ENCODE results near the gene PPP1R11.

- no peak for TF ChIP-seq CCDC6 (CRISPR knock-in tag; IDR thresholded peaks at IDR 0.05)
- TF ChIP-seq TFAP4 (IDR thresholded peaks at IDR 0.05; ENCODE audit: borderline replicate concordance, low read depth) = no peak
- TF ChIP-seq ZNF510 (CRISPR knock-in tag; IDR thresholded peaks at IDR 0.05; ENCODE audit: low read depth) = no peak
- TF ChIP-seq CTCF (CRISPR knock-in tag; IDR thresholded peaks at IDR 0.05) = no peak
- TF ChIP-seq ZNF326 (CRISPR knock-in tag; IDR thresholded peaks at IDR 0.05; ENCODE audit: borderline replicate concordance) = no peak
- no peak for TF ChIP-seq ZNF383 (CRISPR knock-in tag; IDR thresholded peaks at IDR 0.05; ENCODE audit: borderline replicate concordance)
- TF ChIP-seq THAP11 (CRISPR knock-in tag; IDR thresholded peaks at IDR 0.05) = no peak
- peak; percentile 41; the same call in 1 of the 2 replicates for TF ChIP-seq MEIS1 (CRISPR knock-in tag; IDR thresholded peaks at IDR 0.05; ENCODE audit: borderline replicate concordance)
- no peak for TF ChIP-seq GABPA (IDR thresholded peaks at IDR 0.05; ENCODE audit: low read depth, low read length)
- TF ChIP-seq GABPA (CRISPR knock-in tag; IDR thresholded peaks at IDR 0.05; ENCODE audit: low read depth) = peak; percentile 35
- no peak for TF ChIP-seq EZH2 (conservative IDR thresholded peaks at IDR 0.05; ENCODE audit: low read depth, low read length)
- no peak for TF ChIP-seq POLR2A (IDR thresholded peaks at IDR 0.05; ENCODE audit: insufficient read depth in 1 of 2, low read depth in 2 of 2, low read length in 2 of 2)
Measured at GRCh38 chr6:30091577-30092381, 24.8 kb downstream of the PPP1R11 start.
